Lower leg skin (tissue), 4 donors: Measurements from ENCODE around the gene A2M. TPM values are rescaled to one million over a fixed set of nuclear protein-coding genes. Genes with fewer than 3 reads are reported as not detected.

Experiments
- DNase-seq, 2 donors: peaks; one replicate each; pipeline ENCODE4 v3.0.0-alpha.2; 2019; ENCODE audit warnings: low spot score in 2 of 2
- H3K4me3 ChIP-seq: fragments of 200-600 bp; sonication (generic); 2 replicates; pipeline ENCODE4 v1.5.1; 2017; ENCODE audit warnings: mild to moderate bottlenecking, low read depth; ENCODE audit not compliant: poor library complexity, severe bottlenecking
- POLR2A ChIP-seq, 2 donors: fragments of 450-650 bp; IDR thresholded peaks; one replicate each; pipeline ENCODE4 v1.6.1; 2016 to 2017; ENCODE audit warnings: antibody characterized with exemption in 2 of 2, mild to moderate bottlenecking in 1 of 2, moderate library complexity in 1 of 2
- WGBS, 2 donors: methylation state at CpG; one replicate each; pipeline ENCODE4 v1.1.5; 2018; 5-methylcytosine and 5-hydroxymethylcytosine counted together
- intact Hi-C: fragments of 100-400 bp; cut with DNase I; formaldehyde crosslinking; loops from one replicate; pipeline ENCODE4 v1.15.0; 2023; ENCODE audit warnings: low total_unique reads
- total RNA-seq, 4 donors: library from RNA; depleted of rRNA; stranded (reverse); fragments of >200 nt; gene quantifications; one replicate each; pipeline ENCODE4 v1.1.0, GENCODE V29; 2016
- TF ChIP-seq, protein P1 (sequence below), 3 donors: fragments of 450-650 bp; IDR thresholded peaks; one replicate each; pipeline ENCODE4 v1.5.1; 2016; ENCODE audit warnings: antibody characterized with exemption in 3 of 3, mild to moderate bottlenecking in 3 of 3, moderate library complexity in 2 of 3

The A2M gene
- total RNA-seq, 4 donors from 2014 or later = 32.9 to 123 (median 49.6) TPM

GRCh38 chr12:9134981-9135628 lies 19.4 kb upstream of the A2M start:
- no peak overlapping the region for H3K4me3 ChIP-seq
- 72 to 81% methylated on average over 16 of the region's 16 CpGs for WGBS, 2 donors
- intact Hi-C loops = no loop called here
- TF ChIP-seq POLR2A (IDR thresholded peaks at IDR 0.05) = no peak
- TF ChIP-seq, protein P1, sequence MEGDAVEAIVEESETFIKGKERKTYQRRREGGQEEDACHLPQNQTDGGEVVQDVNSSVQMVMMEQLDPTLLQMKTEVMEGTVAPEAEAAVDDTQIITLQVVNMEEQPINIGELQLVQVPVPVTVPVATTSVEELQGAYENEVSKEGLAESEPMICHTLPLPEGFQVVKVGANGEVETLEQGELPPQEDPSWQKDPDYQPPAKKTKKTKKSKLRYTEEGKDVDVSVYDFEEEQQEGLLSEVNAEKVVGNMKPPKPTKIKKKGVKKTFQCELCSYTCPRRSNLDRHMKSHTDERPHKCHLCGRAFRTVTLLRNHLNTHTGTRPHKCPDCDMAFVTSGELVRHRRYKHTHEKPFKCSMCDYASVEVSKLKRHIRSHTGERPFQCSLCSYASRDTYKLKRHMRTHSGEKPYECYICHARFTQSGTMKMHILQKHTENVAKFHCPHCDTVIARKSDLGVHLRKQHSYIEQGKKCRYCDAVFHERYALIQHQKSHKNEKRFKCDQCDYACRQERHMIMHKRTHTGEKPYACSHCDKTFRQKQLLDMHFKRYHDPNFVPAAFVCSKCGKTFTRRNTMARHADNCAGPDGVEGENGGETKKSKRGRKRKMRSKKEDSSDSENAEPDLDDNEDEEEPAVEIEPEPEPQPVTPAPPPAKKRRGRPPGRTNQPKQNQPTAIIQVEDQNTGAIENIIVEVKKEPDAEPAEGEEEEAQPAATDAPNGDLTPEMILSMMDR (IDR thresholded peaks at IDR 0.05) = no peak
- DNase-seq = no peak

DNA sequence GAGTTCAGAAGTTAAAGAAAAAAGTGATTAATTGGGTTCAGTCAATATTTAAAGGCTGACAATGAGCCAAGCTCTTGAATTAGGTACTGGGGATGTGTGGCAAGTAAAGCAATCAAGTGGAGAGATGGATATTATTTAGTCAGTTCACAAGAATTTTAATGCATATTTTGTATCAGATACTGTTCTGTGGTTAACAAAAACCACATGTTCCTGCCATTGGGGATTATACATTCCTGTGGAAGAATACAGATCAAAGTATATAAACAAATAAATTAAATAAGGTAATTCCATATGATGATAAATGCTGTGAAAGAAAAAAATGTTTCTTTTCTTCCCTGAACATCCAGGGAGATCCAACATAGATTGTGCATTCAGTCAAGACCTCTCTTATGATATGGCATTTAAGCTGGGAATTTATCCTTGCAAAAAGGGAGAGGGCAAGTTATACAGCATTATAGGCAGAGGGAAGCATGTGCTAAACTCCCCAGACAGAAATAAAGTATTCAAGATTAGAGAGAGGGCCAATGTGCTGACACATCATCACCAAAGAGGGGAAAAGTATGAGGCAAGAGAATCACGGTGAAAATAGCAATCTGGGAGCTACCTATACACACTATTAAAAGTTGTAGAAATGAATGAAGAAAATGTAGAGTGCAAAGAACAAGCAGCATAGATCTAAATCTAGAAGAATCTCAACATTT lies 17.6 kb upstream of the A2M start:
- 37 to 43% methylated on average over 1 of the region's 1 CpG for WGBS, 2 donors
- no peak overlapping the region for H3K4me3 ChIP-seq
- intact Hi-C loops = no loop called here
- no peak for DNase-seq
- no peak for TF ChIP-seq POLR2A (IDR thresholded peaks at IDR 0.05)
- TF ChIP-seq, protein P1 (IDR thresholded peaks at IDR 0.05) = no peak

DNA sequence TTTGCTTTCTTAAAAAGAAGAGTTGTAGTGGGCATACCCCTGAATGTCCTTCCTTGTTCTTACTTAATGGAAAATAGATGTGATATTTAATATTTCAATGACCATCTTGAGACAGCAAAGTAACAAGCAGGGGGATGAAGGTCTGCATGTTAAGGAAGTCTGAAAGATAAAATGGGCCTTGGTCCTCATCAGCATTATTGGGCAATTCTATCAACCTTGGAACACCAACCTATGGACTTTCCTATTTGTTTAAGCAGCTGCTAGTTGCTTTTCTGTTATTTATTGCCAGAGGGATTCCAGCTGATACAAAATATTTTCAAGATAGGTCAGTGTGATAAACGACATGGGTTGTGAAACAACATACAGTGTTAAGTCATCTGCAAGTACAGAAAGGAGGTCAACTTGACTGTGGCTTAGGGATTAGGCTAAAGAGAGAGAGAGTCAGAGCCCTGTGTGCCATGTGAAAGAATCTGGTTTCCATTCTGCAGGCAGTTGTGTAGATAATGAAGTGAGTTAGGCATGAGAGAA lies 16.4 kb upstream of the A2M start:
- H3K4me3 ChIP-seq = no peak overlapping the region
- intact Hi-C loops = no loop called here
- 14 to 32% methylated on average over 1 of the region's 1 CpG for WGBS, 2 donors
- DNase-seq = no peak
- no peak for TF ChIP-seq POLR2A (IDR thresholded peaks at IDR 0.05)
- TF ChIP-seq, protein P1 (IDR thresholded peaks at IDR 0.05) = peak in 1 of 3 donors; percentile 58

GRCh38 chr12:9130244-9130643 lies 14.5 kb upstream of the A2M start:
- DNase-seq = no peak
- H3K4me3 ChIP-seq = no peak overlapping the region
- TF ChIP-seq, protein P1 (IDR thresholded peaks at IDR 0.05) = no peak
- TF ChIP-seq POLR2A (IDR thresholded peaks at IDR 0.05) = no peak
- intact Hi-C loops = no loop called here
- WGBS, 2 donors = 71 to 96% methylated on average over 2 of the region's 2 CpGs

- WGBS, 2 donors = 95 to 96% methylated on average over 34 to 36 of the region's 36 CpGs
- TF ChIP-seq, protein P1 (IDR thresholded peaks at IDR 0.05) = no peak
- TF ChIP-seq POLR2A (IDR thresholded peaks at IDR 0.05) = no peak
- intact Hi-C loops = no loop called here
- no peak overlapping the region for H3K4me3 ChIP-seq
- DNase-seq = no peak
Observed at GRCh38 chr12:9127936-9128663, 12.4 kb upstream of the A2M start.
